Effector memory CD8-positive, alpha-beta T cell (primary cell): Measurements from ENCODE around the gene CDK13.
"Not testable (repeated sequence)": the region's sequence is repeated elsewhere in the genome, so short reads cannot be mapped to it uniquely, and the experiment has no call there.

Experiments
- ATAC-seq: fragments of 150-1000 bp; cut with Tn5 transposase; replicated peaks from 2 replicates; pipeline ENCODE4 v1.10.0; 2021; ENCODE audit warnings: mild to moderate bottlenecking, moderate library complexity
- DNase-seq, 3 experiments: peaks; one replicate each; pipeline ENCODE4 v3.0.0; 2021
- H3K27ac Mint-ChIP-seq, 2 donors: one replicate each; pipeline ENCODE4 v1.8.0; 2022; ENCODE audit warnings: mild to moderate bottlenecking in 2 of 2, mixed read lengths in 2 of 2, moderate library complexity in 2 of 2
- H3K27me3 Mint-ChIP-seq, 2 donors: one replicate each; pipeline ENCODE4 v1.8.0; 2022; ENCODE audit warnings: mixed read lengths in 2 of 2
- H3K36me3 Mint-ChIP-seq: one replicate; pipeline ENCODE4 v1.8.0; 2022; ENCODE audit warnings: mild to moderate bottlenecking, moderate library complexity, mixed read lengths; ENCODE audit not compliant: insufficient read depth
- H3K4me1 Mint-ChIP-seq, 2 donors: one replicate each; pipeline ENCODE4 v1.8.0; 2022; ENCODE audit warnings: low read depth in 2 of 2, mixed read lengths in 2 of 2
- H3K4me3 Mint-ChIP-seq, 2 donors: one replicate each; pipeline ENCODE4 v1.8.0; 2022; ENCODE audit warnings: mild to moderate bottlenecking in 2 of 2, mixed read lengths in 2 of 2, moderate library complexity in 2 of 2
- H3K9me3 Mint-ChIP-seq, 2 donors: one replicate each; pipeline ENCODE4 v1.8.0; 2022; ENCODE audit warnings: mixed read lengths in 2 of 2

The CDK13 gene

GRCh38 chr7:40101201-40101600 is 151.1 kb downstream of the CDK13 start:
- H3K9me3 Mint-ChIP-seq, result no peaks in the 10 kb centered on the region
- DNase-seq (no peak), ATAC-seq (no peak)
- no peaks in the 10 kb centered on the region for H3K27me3 Mint-ChIP-seq
- H3K4me3 Mint-ChIP-seq, result no peak overlapping the region
- no peaks in the 10 kb centered on the region for H3K36me3 Mint-ChIP-seq
- no peak overlapping the region for H3K27ac Mint-ChIP-seq
- H3K4me1 Mint-ChIP-seq, result peaks cover 0 to 4% of the 10 kb centered on the region in 2 donors

DNA sequence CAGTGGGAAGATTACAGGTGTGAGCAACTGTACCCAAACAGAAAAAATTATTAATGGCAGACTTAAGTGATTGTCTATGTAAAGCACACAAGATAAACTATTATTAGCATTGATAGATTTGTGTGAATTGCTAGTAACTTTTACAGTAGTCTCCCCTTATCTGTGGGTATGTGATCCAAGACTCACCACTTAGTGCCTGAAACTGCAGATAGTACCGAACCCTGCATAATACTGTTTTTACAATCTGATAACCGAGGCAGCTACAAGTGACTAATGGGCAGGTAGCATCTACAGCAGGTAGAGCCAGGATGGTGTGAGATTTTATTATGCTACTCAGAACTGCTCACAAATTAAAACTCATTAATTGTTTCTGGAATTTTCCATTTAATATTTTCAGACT is 152.8 kb downstream of the CDK13 start:
- Mint-ChIP-seq H3K4me3 (no peak overlapping the region), H3K36me3 (no peaks in the 10 kb centered on the region), H3K27me3 (no peaks in the 10 kb centered on the region), H3K27ac (no peak overlapping the region), H3K4me1 (peaks cover 0 to 3% of the 10 kb centered on the region in 2 donors), H3K9me3 (no peaks in the 10 kb centered on the region)
- ATAC-seq, result no peak
- no peak for DNase-seq

GRCh38 chr7:40105879-40106473 is 155.9 kb downstream of the CDK13 start:
- no peaks in the 10 kb centered on the region for H3K36me3 Mint-ChIP-seq
- no peaks in the 10 kb centered on the region for H3K27me3 Mint-ChIP-seq
- H3K27ac Mint-ChIP-seq, result no peak overlapping the region
- H3K9me3 Mint-ChIP-seq, result no peaks in the 10 kb centered on the region
- no peak overlapping the region for H3K4me3 Mint-ChIP-seq
- ATAC-seq (no peak), DNase-seq (no peak)
- peaks cover 0 to 3% of the 10 kb centered on the region in 2 donors for H3K4me1 Mint-ChIP-seq

- no peaks in the 10 kb centered on the region for H3K27me3 Mint-ChIP-seq
- no peaks in the 10 kb centered on the region for H3K9me3 Mint-ChIP-seq
- DNase-seq, result no peak
- H3K27ac Mint-ChIP-seq, result no peak overlapping the region
- no peak for ATAC-seq
- no peak overlapping the region for H3K4me3 Mint-ChIP-seq
- H3K36me3 Mint-ChIP-seq, result no peaks in the 10 kb centered on the region
- H3K4me1 Mint-ChIP-seq, result no peaks in the 10 kb centered on the region
Measured at GRCh38 chr7:40115936-40116335, 165.9 kb downstream of the CDK13 start.

DNA sequence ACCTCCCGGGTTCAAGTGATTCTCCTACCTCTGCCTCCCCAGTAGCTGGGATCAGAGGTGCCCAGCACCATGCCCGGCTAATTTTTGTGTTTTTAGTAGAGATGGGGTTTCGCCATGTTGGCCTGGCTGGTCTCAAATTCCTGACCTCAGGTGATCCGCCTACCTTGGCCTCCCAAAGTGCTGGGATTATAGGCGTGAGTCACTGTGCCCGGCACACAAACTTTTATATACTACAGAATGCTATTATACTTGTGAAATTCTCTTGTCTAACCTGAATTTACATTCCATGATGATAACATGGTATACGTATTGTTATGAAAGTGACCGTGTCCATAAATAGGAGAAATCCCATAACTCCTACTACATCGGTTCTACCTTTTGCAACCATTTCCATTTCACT is 167.1 kb downstream of the CDK13 start:
- not testable (repeated sequence) for H3K9me3 Mint-ChIP-seq, ATAC-seq, H3K27me3 Mint-ChIP-seq, H3K27ac Mint-ChIP-seq, H3K4me3 Mint-ChIP-seq, DNase-seq, H3K36me3 Mint-ChIP-seq, H3K4me1 Mint-ChIP-seq

DNA sequence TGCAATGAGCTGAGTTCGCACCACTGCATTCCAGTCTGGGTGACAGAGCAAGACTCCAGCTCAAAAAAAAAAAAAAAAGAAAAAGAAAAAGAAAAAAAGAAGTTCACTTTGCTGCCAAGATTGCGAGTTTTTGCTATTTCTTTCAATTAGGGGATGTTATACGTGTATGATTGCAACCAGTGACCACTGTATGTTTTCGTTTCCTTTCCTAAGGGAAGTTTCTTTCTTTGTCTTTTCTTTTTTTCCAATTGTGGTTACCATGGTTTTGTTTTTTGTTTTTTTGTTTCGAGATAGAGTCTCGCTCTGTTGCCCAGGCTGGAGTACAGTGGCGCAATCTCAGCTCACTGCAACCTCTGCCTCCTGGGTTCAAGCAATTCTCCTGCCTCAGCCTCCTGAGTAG is 168.1 kb downstream of the CDK13 start:
- H3K9me3 Mint-ChIP-seq, H3K27ac Mint-ChIP-seq, H3K4me3 Mint-ChIP-seq, ATAC-seq, DNase-seq, H3K4me1 Mint-ChIP-seq, H3K27me3 Mint-ChIP-seq, H3K36me3 Mint-ChIP-seq: not testable (repeated sequence)

- DNase-seq (no peak), ATAC-seq (no peak)
- Mint-ChIP-seq H3K4me3 (no peak overlapping the region), H3K4me1 (peaks cover 0 to 4% of the 10 kb centered on the region in 2 donors), H3K27ac (no peak overlapping the region), H3K36me3 (no peaks in the 10 kb centered on the region), H3K9me3 (no peaks in the 10 kb centered on the region), H3K27me3 (no peaks in the 10 kb centered on the region)
Measured at GRCh38 chr7:40120020-40120419, 170.0 kb downstream of the CDK13 start.

DNA sequence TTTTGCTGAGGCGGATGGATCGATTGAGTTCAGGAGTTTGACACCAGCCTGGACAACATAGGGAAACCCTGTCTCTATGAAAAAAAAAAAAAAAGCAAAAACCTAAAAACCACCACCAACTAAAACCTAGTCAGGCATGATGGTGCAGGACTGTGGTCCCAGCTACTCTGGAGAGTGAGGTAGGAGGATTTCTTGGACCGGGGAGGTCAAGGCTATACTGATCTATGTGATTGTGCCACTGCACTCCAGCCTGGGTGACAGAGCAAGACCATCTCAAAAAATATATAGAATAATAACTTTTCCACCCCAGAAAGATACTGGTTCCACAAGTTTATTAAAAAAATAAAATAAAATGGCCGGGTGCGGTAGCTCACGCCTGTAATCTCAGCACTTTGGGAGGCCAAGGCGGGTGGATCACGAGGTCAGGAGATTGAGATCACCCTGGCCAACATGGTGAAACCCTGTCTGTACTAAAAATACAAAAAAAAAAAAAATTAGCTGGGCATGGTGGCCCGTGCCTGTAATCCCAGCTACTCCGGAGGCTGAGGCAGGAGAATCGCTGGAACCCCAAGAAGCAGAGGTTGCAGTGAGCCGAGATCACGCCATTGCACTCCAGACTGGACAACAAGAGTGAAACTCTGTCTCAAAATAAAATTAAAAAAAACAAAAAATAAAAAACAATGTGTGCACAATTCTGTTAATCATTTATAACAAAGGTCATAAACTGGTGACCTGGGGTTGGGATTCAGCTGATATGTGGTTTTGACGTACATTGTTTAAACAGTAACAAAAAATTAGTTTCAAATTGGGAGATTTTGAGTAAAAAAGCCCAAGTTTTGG is 172.3 kb downstream of the CDK13 start:
- not testable (repeated sequence) for H3K4me1 Mint-ChIP-seq, DNase-seq, H3K9me3 Mint-ChIP-seq, H3K4me3 Mint-ChIP-seq, H3K27me3 Mint-ChIP-seq, ATAC-seq, H3K36me3 Mint-ChIP-seq, H3K27ac Mint-ChIP-seq

DNA sequence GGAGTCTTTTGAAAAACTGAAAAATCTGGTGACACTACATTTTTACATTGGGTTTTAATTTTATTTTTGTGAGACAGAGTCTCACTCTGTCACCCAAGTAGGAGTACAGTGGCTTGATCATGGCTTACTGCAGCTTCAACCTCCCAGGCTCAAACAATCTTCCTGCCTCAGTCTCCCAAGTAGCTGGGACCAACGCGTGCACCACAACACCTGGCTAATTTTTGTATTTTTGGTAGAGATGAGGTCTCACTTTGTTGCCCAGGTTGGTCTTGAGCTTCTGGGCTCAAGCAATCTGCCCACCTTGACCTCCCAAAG is 172.8 kb downstream of the CDK13 start:
- Mint-ChIP-seq H3K9me3 (no peaks in the 10 kb centered on the region), H3K27ac (no peak overlapping the region), H3K4me3 (no peak overlapping the region), H3K4me1 (peaks cover 4 to 6% of the 10 kb centered on the region in 2 donors), H3K36me3 (peaks cover 2% of the 10 kb centered on the region), H3K27me3 (no peaks in the 10 kb centered on the region)
- ATAC-seq, result no peak
- no peak for DNase-seq

DNA sequence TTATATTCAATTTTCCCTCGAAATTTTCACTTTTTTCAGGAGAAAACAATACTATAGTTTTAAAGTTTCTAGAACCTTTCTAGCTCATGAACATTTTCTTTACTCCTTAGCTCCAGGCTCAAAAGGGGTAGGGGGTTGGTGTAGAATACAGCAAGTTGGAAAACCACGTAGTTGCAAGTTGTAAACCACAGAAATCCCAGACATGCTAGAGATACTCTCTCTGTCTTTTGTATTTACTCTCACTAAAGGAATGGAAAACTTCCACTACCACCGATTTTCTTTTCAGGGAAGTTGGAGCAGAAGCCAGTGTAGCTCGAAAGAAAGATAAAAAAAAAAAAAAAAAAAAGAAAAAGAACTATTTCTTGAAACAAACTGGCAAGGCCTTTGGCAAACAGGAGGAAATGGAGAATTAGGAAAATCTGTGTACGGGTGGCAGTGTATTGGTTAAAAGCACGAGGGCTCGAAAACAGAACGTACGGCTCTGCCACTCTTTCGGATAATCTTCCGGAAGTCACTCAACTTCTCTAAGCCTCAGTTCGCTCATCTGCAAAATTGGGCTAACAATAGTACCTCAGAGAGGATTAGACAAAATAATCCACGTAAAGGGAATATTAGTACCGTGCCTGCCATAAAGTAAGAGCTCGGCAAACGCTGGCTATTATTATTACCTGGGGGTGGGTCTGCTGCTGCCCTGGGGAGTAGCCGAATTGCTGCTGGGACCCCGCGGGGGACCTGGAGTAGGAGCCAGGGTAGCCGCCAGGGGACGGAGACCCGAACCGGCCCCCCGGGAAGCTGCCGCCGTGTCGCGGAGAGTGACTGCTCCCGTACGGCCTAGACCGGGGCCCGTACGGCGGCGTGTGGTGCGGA is 183.7 kb downstream of the CDK13 start:
- Mint-ChIP-seq H3K27ac (peak overlapping the region; percentile 92 to 96), H3K27me3 (peaks cover 0 to 8% of the 10 kb centered on the region in 2 donors), H3K36me3 (peaks cover 24% of the 10 kb centered on the region), H3K4me1 (peaks cover 13 to 24% of the 10 kb centered on the region in 2 donors), H3K4me3 (peak overlapping the region; percentile 91 to 92), H3K9me3 (no peaks in the 10 kb centered on the region)
- DNase-seq, result no peak
- peak; percentile 60 for ATAC-seq

DNA sequence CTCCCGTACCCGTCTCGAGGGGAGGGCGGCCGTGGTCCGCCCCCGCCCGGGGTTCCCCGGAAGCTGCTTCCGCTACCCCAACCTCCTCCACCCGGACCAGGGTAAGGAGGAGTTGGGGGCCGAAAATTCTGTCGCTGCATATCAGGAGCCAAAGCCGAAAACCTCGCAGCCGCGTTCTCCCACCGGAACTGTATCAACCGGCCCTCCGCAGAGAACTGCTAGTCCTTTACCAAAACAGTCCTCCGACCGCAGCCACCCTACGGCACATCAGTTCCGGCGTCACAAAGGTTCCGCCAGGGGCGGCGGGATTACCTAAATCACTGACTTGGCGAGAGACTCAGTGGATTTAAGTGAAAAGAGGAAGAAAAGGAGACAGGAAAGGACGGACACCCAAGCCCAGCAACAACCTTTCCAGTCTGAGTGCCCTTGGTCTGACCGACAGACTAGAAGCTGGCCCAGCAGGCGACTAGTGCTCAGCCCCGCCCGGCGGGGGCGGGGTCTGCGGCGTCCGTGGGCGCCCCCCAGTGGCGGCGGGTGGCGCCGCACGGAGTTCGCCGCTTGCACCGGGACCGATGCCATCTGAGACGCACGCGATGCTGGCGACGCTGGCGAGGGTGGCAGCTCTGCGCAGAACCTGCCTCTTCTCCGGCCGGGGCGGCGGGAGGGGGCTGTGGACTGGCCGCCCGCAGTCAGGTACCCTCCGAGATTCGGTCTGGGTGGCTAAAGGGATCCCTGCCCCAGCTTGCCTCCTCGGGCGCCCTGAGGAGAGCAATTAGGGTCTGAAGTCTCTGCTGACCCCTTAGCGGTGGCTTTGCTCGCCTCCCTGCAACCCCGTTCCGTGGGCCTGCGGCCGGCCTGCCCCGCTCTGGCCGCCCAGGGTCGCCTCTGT is 184.6 kb downstream of the CDK13 start, which contains the start of the genes MPLKIP and SUGCT:
TSS of gene MPLKIP (minus strand) at position 195 of the 889 bp plus-strand sequence. CDS start at position 140, 55 bp downstream.
TSS of gene SUGCT (plus strand) at position 578 of the 889 bp plus-strand sequence.
- peaks cover 11 to 20% of the 10 kb centered on the region in 2 donors for H3K4me1 Mint-ChIP-seq
- ATAC-seq, result peak; percentile 87
- no peaks in the 10 kb centered on the region for H3K9me3 Mint-ChIP-seq
- peak within 1 kb of the TSS; percentile 92 to 96 for H3K27ac Mint-ChIP-seq
- peaks cover 22% of the 10 kb centered on the region for H3K36me3 Mint-ChIP-seq
- H3K4me3 Mint-ChIP-seq, result peak within 1 kb of the TSS; percentile 91 to 92
- DNase-seq, result peak; percentile 86 to 94 (median 87)
- peaks cover 0 to 8% of the 10 kb centered on the region in 2 donors for H3K27me3 Mint-ChIP-seq

DNA sequence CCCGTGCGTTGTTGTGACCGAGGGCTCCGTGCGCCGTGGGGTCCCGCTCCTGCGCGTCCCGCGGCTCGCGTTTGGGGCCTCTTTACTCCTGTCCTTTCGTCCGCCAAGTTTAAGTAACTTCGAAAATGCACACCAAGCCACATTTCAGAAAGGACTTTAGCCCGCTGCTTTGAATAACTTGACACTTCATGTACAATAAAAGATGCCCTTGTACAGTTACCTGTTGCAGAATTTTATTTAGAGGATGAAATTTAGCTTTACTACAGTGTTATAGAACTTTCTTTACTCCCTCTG is 185.2 kb downstream of the CDK13 start:
- ATAC-seq (no peak), DNase-seq (peak in 1 of 3 experiments; percentile 2)

GRCh38 chr7:40137563-40137962 is 187.5 kb downstream of the CDK13 start:
- peaks cover 4 to 11% of the 10 kb centered on the region in 2 donors for H3K4me1 Mint-ChIP-seq
- H3K27ac Mint-ChIP-seq, result no peak overlapping the region
- H3K4me3 Mint-ChIP-seq, result no peak overlapping the region
- ATAC-seq, result no peak
- H3K27me3 Mint-ChIP-seq, result peaks cover 0 to 14% of the 10 kb centered on the region in 2 donors
- DNase-seq, result no peak
- peaks cover 16% of the 10 kb centered on the region for H3K36me3 Mint-ChIP-seq
- no peaks in the 10 kb centered on the region for H3K9me3 Mint-ChIP-seq

More for the DNA sequence above, 185.2 kb downstream of the CDK13 start:
- Mint-ChIP-seq H3K27me3 (peaks cover 0 to 8% of the 10 kb centered on the region in 2 donors), H3K4me3 (peak overlapping the region; percentile 91 to 92), H3K9me3 (no peaks in the 10 kb centered on the region), H3K27ac (peak overlapping the region; percentile 92 to 96), H3K36me3 (peaks cover 22% of the 10 kb centered on the region), H3K4me1 (peaks cover 11 to 20% of the 10 kb centered on the region in 2 donors)
